SH-SY5Y (cell line): Measurements from ENCODE around the gene SCG3.

Experiments used
- GATA2 ChIP-seq: IDR thresholded peaks from 2 replicates; pipeline ENCODE4 v1.6.1; 2011; ENCODE audit warnings: mild to moderate bottlenecking, low read depth, low read length
- GATA3 ChIP-seq: IDR thresholded peaks from 2 replicates; pipeline ENCODE4 v1.6.1; 2011; ENCODE audit warnings: low read depth, mild to moderate bottlenecking, low read length, moderate library complexity

- no peak for TF ChIP-seq GATA2
- TF ChIP-seq GATA3, result no peak
Observed at GRCh38 chr15:51738553-51738952, 57.2 kb downstream of the SCG3 start.
